DND-41 (cell line): ENCODE data around the gene NDUFA7.

Experiments
- CTCF ChIP-seq: IDR thresholded peaks from 2 replicates; pipeline ENCODE4 v1.5.1; 2012; ENCODE audit warnings: borderline replicate concordance, low read length, moderate library complexity, mild to moderate bottlenecking; ENCODE audit not compliant: poor library complexity, severe bottlenecking; ENCODE audit errors: extremely low read depth
- EZH2 ChIP-seq: IDR thresholded peaks from 3 replicates; pipeline ENCODE4 v1.6.1; 2012; ENCODE audit warnings: borderline replicate concordance, low read depth, mild to moderate bottlenecking, moderate library complexity, low read length, inconsistent platforms; ENCODE audit not compliant: severe bottlenecking

- TF ChIP-seq CTCF (no peak), EZH2 (no peak)
Measured at GRCh38 chr19:8336072-8336569, 14.9 kb upstream of the NDUFA7 start.
